D721Med (cell line): ENCODE data around the gene ELFN1.

ENCODE experiments used
- DNase-seq: peaks from one replicate; pipeline ENCODE4 v3.0.0; 2011; ENCODE audit warnings: low spot score; ENCODE audit not compliant: insufficient read length
- FAIRE-seq: peaks from 2 replicates; lab custom pipeline; 2011; peaks lifted over from hg19 to GRCh38; lab: Jason Lieb, UNC
- TF ChIP-seq, protein P1 (sequence below): IDR thresholded peaks from 2 replicates; pipeline ENCODE4 v1.5.1; 2012; ENCODE audit warnings: mild to moderate bottlenecking, control low read depth; ENCODE audit not compliant: insufficient read depth; ENCODE audit errors: missing control alignments

ELFN1 gene

DNA sequence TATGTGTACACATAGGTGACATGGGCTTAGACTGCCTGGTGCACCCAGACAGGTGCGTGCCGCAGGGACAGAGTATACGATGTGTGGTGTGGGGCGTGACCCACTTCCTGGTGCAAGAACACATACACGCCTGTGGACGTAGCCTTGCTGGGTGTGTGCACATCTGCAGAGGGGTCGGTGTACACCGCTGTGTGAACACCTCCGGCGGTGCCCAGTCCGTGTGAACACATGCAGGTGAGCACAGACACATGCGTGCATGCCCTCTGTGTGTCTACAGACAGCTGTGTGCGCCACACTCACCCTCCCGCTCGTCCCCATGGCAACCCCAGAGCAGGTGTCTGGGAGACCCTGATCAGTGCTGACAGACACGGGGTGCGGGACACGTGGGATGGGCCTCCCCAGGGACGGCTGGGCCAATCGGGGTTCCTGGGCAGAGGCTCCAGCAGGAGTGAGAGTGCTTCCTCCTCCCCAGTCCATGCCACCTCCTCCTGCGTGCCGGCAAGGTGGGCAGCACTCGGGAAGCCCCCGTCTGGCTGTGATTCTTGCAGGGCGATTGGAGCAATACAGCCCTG lies 23.4 kb downstream of the ELFN1 start:
- TF ChIP-seq, protein P1, sequence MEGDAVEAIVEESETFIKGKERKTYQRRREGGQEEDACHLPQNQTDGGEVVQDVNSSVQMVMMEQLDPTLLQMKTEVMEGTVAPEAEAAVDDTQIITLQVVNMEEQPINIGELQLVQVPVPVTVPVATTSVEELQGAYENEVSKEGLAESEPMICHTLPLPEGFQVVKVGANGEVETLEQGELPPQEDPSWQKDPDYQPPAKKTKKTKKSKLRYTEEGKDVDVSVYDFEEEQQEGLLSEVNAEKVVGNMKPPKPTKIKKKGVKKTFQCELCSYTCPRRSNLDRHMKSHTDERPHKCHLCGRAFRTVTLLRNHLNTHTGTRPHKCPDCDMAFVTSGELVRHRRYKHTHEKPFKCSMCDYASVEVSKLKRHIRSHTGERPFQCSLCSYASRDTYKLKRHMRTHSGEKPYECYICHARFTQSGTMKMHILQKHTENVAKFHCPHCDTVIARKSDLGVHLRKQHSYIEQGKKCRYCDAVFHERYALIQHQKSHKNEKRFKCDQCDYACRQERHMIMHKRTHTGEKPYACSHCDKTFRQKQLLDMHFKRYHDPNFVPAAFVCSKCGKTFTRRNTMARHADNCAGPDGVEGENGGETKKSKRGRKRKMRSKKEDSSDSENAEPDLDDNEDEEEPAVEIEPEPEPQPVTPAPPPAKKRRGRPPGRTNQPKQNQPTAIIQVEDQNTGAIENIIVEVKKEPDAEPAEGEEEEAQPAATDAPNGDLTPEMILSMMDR, result no peak
- no peak for DNase-seq
- FAIRE-seq, result no peak

DNA sequence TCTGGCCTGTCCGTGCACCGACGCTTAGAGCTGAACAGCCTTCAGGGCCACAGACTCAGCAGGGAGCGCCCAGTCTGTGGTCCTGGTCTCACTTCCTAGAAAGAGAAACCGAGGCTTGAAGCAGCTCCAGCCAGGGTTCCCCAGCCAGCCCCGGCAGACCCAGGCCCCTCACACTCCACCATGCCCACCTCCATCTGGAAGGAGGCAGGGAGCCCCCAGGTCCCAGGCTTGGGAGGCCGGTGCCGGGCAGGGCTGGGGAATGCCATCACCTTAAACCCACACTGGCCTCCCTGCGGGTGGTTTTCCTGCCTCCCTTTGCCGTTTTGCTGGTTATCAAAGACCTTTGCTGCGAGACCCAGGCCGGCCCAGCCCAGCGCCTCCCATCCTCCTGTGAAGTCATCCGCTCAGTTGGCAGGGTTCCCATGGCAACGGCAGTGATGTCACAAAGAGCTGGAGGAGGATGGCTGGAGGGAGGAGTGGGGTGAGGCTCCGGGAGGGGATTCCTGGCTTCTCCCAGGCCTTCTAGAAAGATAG lies 24.0 kb downstream of the ELFN1 start:
- TF ChIP-seq, protein P1, result no peak
- FAIRE-seq, result no peak
- no peak for DNase-seq

DNA sequence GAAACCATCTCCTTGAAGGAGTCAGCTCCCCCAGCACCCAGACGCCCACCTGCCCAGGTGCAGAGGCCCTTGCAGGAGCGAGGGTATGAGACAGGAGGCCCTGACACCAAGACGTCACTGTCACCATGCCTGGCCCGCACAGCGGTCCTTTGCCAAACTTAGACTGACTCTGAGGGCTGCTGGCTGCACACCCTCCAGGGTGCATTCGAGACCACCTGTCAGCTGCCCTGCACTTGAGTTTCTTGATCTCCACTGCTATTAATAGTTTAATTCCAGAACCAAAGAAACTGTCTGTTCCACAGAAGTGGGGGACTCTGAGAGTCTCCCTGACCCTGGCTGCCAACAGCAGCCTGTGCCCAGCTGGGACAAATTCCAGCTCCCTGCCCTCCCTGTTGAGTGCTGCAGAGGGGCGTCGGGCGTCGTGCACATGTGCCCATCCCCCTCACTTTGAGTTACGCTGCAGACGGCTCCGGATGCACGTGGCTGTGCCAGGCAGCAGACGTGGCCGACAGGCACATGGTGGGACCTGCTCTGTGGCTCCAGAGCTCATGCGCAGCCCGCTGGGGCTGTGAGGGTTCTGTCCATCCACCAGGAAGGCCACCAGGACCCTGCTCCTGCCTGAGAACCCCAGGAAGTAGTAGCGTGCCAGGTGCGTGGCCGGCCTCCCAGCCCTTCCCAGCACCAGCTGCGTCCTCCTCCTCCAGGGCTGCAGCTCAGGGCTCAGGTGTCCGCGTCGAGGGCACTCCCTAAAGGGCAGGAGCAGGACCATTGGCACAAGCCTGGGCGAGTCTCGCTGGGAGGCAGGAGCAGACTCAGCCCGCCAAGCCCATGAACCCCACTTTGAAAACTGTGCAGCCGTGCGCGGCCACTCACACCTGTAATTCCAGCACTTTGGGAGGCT lies 24.8 kb downstream of the ELFN1 start:
- FAIRE-seq, result no peak
- TF ChIP-seq, protein P1, result no peak
- no peak for DNase-seq

DNA sequence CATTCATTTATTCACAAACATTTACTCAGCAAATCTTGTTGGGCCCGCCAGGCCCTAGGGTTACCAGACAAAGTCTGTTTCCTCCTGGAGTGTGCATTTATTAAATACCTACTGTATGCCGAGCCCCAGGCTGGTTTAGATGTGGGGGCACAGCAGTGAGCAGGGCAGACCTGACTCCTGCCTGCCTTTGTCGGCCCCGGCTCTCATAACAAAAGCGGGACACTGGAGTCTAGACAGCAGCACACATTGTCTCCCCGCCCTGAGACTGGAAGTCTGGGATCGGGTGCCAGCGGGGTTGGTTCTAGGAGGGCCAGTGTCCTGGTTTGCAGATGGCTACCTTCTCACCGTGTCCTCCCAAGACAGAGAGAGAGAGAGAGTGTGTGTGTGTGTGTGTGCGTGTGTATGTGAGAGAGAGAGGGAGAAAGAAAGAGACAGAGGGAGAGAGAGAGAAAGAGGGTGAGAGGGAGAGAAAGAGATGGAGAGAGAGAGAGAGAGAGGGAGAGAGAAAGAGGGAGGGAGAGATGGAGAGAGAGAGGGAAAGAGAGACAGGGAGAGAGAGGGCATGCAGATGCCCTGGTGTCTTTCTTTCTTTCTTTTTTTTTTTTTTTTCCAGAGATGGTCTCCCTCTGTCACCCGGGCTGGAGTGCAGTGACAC lies 25.9 kb downstream of the ELFN1 start:
- no peak for FAIRE-seq
- TF ChIP-seq, protein P1, result no peak

DNA sequence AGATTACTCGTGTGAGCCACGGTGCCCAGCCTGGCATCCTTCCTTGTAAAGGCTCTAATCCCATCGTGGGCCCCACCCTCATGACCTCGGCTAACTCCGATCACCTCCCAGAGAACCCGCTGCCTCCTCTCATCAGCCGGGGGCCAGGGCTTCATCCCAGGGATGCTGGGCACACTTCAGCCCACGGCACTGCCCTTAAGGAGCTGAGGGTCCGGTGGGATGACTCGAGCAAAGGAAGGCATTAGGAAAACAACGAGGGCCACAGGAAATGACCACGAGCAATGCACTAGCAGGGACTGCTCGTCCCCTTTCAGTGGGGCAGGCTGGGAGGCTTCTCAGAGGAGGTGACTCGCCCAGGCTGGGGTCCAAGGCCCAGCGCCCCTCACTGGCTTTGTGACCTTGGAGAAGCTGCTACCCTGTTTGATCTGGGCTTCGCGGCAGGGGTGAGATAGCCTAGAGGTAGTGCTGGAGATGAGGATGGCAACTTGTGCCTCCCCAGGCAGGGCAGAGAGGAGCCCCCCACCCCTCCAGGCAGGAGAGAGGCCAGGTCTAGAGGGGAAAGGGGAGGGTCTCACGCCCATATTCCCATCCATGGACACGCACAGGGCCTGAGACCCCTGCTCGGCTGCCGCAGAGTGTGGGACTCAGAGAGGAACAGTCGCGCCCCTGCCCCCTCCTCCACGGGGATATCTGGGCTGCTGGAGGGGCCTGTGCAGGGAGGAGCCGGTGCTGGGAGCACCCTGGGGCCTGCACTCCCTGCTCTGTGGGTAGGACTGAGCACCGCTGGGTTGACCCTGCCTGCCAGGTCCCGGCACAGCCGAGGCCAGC lies 26.8 kb downstream of the ELFN1 start:
- TF ChIP-seq, protein P1, result no peak
- no peak for DNase-seq
- FAIRE-seq, result no peak

More for the DNA sequence above, 25.9 kb downstream of the ELFN1 start:
- DNase-seq, result no peak

DNA sequence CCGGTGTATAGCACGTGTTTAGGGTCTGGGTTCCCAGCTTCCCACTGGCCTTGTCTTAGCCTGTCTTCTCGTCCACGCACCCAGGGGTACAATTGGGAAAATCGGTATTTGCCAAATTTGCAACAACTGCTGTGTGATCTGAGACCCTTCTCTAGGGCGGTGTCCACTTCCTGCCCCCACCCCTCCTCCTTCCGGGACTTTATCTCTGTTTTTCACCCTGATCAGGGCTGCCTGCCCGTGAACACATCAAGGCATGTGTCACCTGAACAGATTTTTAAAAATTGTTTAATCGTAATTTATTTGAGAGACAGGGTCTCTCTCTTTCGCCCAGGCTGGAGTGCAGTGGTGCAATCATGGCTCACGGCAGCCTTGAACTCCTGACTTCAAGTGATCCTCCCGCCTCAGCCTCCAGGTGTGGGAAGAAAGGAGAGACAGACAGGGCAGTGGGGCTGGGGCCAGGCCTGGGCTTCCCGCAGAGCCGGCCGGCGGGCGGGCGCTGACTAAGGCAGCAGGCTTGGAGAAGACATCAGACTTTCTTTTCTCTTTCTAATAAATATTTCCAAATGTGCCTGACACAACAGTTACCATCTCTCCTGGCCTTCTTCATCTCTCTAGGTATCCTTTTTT lies 27.5 kb downstream of the ELFN1 start:
- no peak for DNase-seq
- TF ChIP-seq, protein P1, result no peak
- no peak for FAIRE-seq
